Breast epithelium (tissue), 3 donors: ENCODE results near the gene KHDRBS1.

ENCODE experiments used
- POLR2A ChIP-seq: fragments of 450-650 bp; IDR thresholded peaks from one replicate; pipeline ENCODE4 v1.6.1; 2016; ENCODE audit warnings: antibody characterized with exemption, mild to moderate bottlenecking, moderate library complexity
- POLR2AphosphoS5 ChIP-seq, 3 donors: sonication (generic); formaldehyde crosslinking; IDR thresholded peaks; one replicate each; pipeline ENCODE4 v1.6.1; 2017; ENCODE audit warnings: antibody characterized with exemption in 3 of 3
- TF ChIP-seq, protein P1 (sequence below), 3 donors: fragments of 450-650 bp; IDR thresholded peaks; one replicate each; pipeline ENCODE4 v1.5.1; 2016 to 2017; ENCODE audit warnings: antibody characterized with exemption in 3 of 3, mild to moderate bottlenecking in 3 of 3, moderate library complexity in 3 of 3

DNA sequence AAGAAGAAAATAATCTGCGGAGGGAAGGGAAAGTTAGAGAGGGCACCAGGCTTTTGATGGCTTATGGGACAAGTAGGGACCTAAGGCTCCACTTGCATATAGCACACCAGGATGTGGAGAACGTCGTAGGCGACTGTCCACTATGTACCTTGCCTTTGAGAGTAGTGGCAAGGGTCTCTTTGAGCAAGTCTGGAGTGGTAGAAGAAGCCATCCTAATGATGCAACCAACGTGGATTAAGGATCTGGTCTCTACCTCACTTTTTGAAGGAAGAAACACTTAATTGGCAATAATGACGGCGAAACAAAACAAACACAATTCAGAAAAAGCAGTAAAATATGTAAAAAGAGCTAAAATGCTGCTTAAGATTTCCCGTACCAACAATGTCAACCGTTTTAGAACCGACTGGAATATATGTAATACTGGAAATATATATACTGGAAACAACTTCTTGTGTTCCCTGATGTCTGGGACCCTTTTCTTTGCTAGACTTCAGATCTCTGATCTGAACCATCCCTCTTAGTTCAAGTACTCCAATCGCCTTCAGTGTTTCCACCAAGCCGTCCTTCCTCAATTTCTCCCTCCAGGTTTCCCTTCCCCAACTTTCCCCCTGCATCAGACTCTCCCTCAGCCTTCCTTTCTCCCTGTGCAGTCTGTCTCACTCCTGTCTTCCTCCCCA is 821 bp upstream of the KHDRBS1 start:
- TF ChIP-seq, protein P1, sequence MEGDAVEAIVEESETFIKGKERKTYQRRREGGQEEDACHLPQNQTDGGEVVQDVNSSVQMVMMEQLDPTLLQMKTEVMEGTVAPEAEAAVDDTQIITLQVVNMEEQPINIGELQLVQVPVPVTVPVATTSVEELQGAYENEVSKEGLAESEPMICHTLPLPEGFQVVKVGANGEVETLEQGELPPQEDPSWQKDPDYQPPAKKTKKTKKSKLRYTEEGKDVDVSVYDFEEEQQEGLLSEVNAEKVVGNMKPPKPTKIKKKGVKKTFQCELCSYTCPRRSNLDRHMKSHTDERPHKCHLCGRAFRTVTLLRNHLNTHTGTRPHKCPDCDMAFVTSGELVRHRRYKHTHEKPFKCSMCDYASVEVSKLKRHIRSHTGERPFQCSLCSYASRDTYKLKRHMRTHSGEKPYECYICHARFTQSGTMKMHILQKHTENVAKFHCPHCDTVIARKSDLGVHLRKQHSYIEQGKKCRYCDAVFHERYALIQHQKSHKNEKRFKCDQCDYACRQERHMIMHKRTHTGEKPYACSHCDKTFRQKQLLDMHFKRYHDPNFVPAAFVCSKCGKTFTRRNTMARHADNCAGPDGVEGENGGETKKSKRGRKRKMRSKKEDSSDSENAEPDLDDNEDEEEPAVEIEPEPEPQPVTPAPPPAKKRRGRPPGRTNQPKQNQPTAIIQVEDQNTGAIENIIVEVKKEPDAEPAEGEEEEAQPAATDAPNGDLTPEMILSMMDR (IDR thresholded peaks at IDR 0.05): no peak
- no peak for TF ChIP-seq POLR2AphosphoS5 (IDR thresholded peaks at IDR 0.05)
- no peak for TF ChIP-seq POLR2A
